ENCODE results near the gene AKAP13.

The AKAP13 gene

GRCh38 chr15:85380217-85380811, at the start of gene AKAP13:
TSS of gene AKAP13 (plus strand) at chr15:85380603. CDS start at chr15:85485721, 105,118 bp downstream.
- TF ChIP-seq CTCF (IDR thresholded peaks at IDR 0.05), result no peak

GRCh38 chr15:85330901-85331588, 49.4 kb upstream of the AKAP13 start:
- peak; percentile 98 for TF ChIP-seq CTCF (IDR thresholded peaks at IDR 0.05)

- no peak for TF ChIP-seq CTCF (IDR thresholded peaks at IDR 0.05)
These were observed 48.6 kb upstream of the AKAP13 start for GRCh38 chr15:85331655-85332285.

GRCh38 chr15:85333132-85333831, 47.1 kb upstream of the AKAP13 start:
- no peak for TF ChIP-seq CTCF (IDR thresholded peaks at IDR 0.05)

- no peak for TF ChIP-seq CTCF (IDR thresholded peaks at IDR 0.05)
These were observed 46.2 kb upstream of the AKAP13 start for GRCh38 chr15:85334241-85334640.

- TF ChIP-seq CTCF (IDR thresholded peaks at IDR 0.05), result no peak
These were observed 45.0 kb upstream of the AKAP13 start for GRCh38 chr15:85335193-85335942.

GRCh38 chr15:85336880-85337279, 43.5 kb upstream of the AKAP13 start:
- no peak for TF ChIP-seq CTCF (IDR thresholded peaks at IDR 0.05)
